ENCODE measurements around the gene PARVG.

The PARVG gene

GRCh38 chr22:44246615-44247326 lies 66.0 kb downstream of the PARVG start:
- DNase-seq, result no peak

- DNase-seq, result no peak
These were observed 66.6 kb downstream of the PARVG start for GRCh38 chr22:44247346-44247745.

- no peak for DNase-seq
These were observed 67.5 kb downstream of the PARVG start for GRCh38 chr22:44247923-44248892.

GRCh38 chr22:44248926-44249325 lies 68.2 kb downstream of the PARVG start:
- DNase-seq, result no peak

GRCh38 chr22:44249376-44250147 lies 68.8 kb downstream of the PARVG start:
- no peak for DNase-seq

- no peak for DNase-seq
These were observed 74.1 kb downstream of the PARVG start for GRCh38 chr22:44254811-44255210.

- DNase-seq, result no peak
These were observed 75.4 kb downstream of the PARVG start for GRCh38 chr22:44256085-44256484.

GRCh38 chr22:44256556-44257485 lies 76.1 kb downstream of the PARVG start:
- no peak for DNase-seq

All from GOT3 (cell line).